Prostate gland (tissue), 2 donors: ENCODE measurements around the gene BAZ1B.

Experiments used
- CTCF ChIP-seq, 4 experiments: fragments of 200-600 bp in 2 of 4; fragments of 450-650 bp in 2 of 4; sonication (generic) in 2 of 4; IDR thresholded peaks; 1 replicate in 3 of 4; 2 replicates in 1 of 4; pipeline ENCODE4 v1.5.1; 2016 to 2019; ENCODE audit warnings: antibody characterized with exemption in 4 of 4, mild to moderate bottlenecking in 2 of 4, moderate library complexity in 2 of 4
- POLR2A ChIP-seq: fragments of 450-650 bp; IDR thresholded peaks from one replicate; pipeline ENCODE4 v1.6.1; 2016; ENCODE audit warnings: antibody characterized with exemption, mild to moderate bottlenecking
- POLR2AphosphoS5 ChIP-seq: sonication (generic); formaldehyde crosslinking; IDR thresholded peaks from one replicate; pipeline ENCODE4 v1.6.1; 2017; ENCODE audit warnings: antibody characterized with exemption

- TF ChIP-seq CTCF (IDR thresholded peaks at IDR 0.05) (no peak), POLR2AphosphoS5 (no peak), POLR2A (no peak)
Measured at GRCh38 chr7:73517241-73517995, 4.7 kb downstream of the BAZ1B start.
